ENCODE measurements around the gene SCGB1A1. TPM values are rescaled to one million over a fixed set of nuclear protein-coding genes. Genes with fewer than 3 reads are reported as not detected.

Gene SCGB1A1
- total and polyA plus RNA-seq, 4 donors: not detected

DNA sequence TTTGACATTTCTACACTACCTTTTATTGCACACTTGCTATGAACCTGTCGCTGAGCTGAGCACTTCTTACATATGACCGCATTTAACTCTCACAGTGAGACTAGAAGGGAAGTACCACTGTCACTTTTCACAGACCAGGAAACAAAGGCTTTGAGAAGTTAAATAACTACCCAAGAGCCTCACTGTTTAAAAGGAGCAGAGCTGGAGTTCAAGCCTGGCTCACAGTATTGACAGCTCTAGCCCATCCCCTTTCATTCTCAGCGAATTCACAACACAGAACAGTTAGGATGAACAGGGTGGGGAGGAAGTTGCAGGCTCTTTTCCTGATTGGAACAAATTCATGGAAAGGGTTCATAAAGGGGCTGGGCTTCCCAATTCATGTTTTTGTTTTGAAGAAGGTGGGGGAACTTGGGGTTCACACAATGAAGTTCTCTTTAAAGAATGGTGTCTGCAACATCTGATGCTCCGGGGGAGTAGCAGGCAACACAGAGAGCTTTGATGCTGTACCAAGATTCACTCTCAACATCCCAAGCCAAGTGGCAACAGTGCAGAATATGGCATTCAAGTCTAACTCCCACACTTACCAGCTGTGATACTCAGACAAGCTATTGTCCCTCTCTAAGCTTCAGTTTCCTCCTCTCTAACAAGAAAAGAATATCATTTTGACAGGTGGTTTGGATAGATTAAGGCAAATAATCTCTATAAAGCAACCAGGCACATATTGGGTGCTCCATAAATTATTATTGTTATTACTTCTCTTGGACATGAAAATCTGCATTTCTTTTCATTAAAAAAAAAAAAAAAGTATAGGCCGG lies 17.2 kb downstream of the SCGB1A1 start:
- no peak overlapping the region for H3K27ac ChIP-seq (ENCODE audit: low read depth in 1 of 2, low read length in 2 of 2)
- H3K27me3 ChIP-seq (ENCODE audit: control insufficient read depth in 4 of 4, insufficient read depth in 4 of 4, low read length in 3 of 4): no peaks in the 10 kb centered on the region
- 75% methylated on average over 5 of the region's 5 CpGs for WGBS
- no peak overlapping the region for H3K9ac ChIP-seq (ENCODE audit: low read depth in 1 of 2, low read length in 2 of 2)
- peaks cover 7 to 28% (median 21%) of the 10 kb centered on the region in 4 donors for H3K4me1 ChIP-seq (ENCODE audit: control insufficient read depth in 4 of 4, insufficient read depth in 4 of 4, low read length in 3 of 4)
- H3K36me3 ChIP-seq (ENCODE audit: control insufficient read depth in 4 of 4, insufficient read depth in 3 of 4, low read depth in 1 of 4, low read length in 3 of 4): no peaks in the 10 kb centered on the region
- H3K4me3 ChIP-seq (ENCODE audit: low read depth in 1 of 3, low read length in 3 of 3): no peak overlapping the region
- TF ChIP-seq FOXA1 (IDR thresholded peaks at IDR 0.05) (no peak), EGR1 (IDR thresholded peaks at IDR 0.05; ENCODE audit: low read depth in 2 of 2) (no peak), RAD21 (IDR thresholded peaks at IDR 0.05) (no peak), NR2F2 (IDR thresholded peaks at IDR 0.05) (no peak), GABPA (IDR thresholded peaks at IDR 0.05 in 1 of 2, conservative IDR thresholded peaks at IDR 0.05 in 1 of 2) (no peak), HNF4A (conservative IDR thresholded peaks at IDR 0.05) (no peak), ATF3 (IDR thresholded peaks at IDR 0.05) (no peak), SP1 (IDR thresholded peaks at IDR 0.05) (no peak), RXRA (IDR thresholded peaks at IDR 0.05) (no peak), FOXA2 (IDR thresholded peaks at IDR 0.05) (no peak)
- TF ChIP-seq, protein P1, sequence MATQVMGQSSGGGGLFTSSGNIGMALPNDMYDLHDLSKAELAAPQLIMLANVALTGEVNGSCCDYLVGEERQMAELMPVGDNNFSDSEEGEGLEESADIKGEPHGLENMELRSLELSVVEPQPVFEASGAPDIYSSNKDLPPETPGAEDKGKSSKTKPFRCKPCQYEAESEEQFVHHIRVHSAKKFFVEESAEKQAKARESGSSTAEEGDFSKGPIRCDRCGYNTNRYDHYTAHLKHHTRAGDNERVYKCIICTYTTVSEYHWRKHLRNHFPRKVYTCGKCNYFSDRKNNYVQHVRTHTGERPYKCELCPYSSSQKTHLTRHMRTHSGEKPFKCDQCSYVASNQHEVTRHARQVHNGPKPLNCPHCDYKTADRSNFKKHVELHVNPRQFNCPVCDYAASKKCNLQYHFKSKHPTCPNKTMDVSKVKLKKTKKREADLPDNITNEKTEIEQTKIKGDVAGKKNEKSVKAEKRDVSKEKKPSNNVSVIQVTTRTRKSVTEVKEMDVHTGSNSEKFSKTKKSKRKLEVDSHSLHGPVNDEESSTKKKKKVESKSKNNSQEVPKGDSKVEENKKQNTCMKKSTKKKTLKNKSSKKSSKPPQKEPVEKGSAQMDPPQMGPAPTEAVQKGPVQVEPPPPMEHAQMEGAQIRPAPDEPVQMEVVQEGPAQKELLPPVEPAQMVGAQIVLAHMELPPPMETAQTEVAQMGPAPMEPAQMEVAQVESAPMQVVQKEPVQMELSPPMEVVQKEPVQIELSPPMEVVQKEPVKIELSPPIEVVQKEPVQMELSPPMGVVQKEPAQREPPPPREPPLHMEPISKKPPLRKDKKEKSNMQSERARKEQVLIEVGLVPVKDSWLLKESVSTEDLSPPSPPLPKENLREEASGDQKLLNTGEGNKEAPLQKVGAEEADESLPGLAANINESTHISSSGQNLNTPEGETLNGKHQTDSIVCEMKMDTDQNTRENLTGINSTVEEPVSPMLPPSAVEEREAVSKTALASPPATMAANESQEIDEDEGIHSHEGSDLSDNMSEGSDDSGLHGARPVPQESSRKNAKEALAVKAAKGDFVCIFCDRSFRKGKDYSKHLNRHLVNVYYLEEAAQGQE (IDR thresholded peaks at IDR 0.05): no peak
- no peaks in the 10 kb centered on the region for H3K9me3 ChIP-seq (ENCODE audit: control insufficient read depth in 4 of 4, low read length in 3 of 4)
- no peak for DNase-seq (ENCODE audit: low spot score)

- H3K27me3 ChIP-seq (ENCODE audit: control insufficient read depth in 4 of 4, insufficient read depth in 4 of 4, low read length in 3 of 4): no peaks in the 10 kb centered on the region
- DNase-seq (ENCODE audit: low spot score): no peak
- H3K9ac ChIP-seq (ENCODE audit: low read depth in 1 of 2, low read length in 2 of 2): no peak overlapping the region
- TF ChIP-seq MAX (IDR thresholded peaks at IDR 0.05): no peak
- TF ChIP-seq FOXA1 (IDR thresholded peaks at IDR 0.05): no peak
- TF ChIP-seq NR2F2 (IDR thresholded peaks at IDR 0.05): no peak
- TF ChIP-seq JUND (IDR thresholded peaks at IDR 0.05): no peak
- TF ChIP-seq CTCF (IDR thresholded peaks at IDR 0.05; ENCODE audit: low read depth, low read length, missing input control): no peak
- TF ChIP-seq FOXA2 (IDR thresholded peaks at IDR 0.05): no peak
- no peak for TF ChIP-seq HNF4G (IDR thresholded peaks at IDR 0.05)
- TF ChIP-seq TAF1 (conservative IDR thresholded peaks at IDR 0.05): no peak
- TF ChIP-seq GABPA (IDR thresholded peaks at IDR 0.05 in 1 of 2, conservative IDR thresholded peaks at IDR 0.05 in 1 of 2): no peak
- no peak for TF ChIP-seq SP1 (IDR thresholded peaks at IDR 0.05)
- TF ChIP-seq, protein P2, sequence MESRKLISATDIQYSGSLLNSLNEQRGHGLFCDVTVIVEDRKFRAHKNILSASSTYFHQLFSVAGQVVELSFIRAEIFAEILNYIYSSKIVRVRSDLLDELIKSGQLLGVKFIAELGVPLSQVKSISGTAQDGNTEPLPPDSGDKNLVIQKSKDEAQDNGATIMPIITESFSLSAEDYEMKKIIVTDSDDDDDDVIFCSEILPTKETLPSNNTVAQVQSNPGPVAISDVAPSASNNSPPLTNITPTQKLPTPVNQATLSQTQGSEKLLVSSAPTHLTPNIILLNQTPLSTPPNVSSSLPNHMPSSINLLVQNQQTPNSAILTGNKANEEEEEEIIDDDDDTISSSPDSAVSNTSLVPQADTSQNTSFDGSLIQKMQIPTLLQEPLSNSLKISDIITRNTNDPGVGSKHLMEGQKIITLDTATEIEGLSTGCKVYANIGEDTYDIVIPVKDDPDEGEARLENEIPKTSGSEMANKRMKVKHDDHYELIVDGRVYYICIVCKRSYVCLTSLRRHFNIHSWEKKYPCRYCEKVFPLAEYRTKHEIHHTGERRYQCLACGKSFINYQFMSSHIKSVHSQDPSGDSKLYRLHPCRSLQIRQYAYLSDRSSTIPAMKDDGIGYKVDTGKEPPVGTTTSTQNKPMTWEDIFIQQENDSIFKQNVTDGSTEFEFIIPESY (IDR thresholded peaks at IDR 0.05): no peak
- no peak for TF ChIP-seq YY1 (IDR thresholded peaks at IDR 0.05)
- TF ChIP-seq, protein P1 (IDR thresholded peaks at IDR 0.05): no peak
- no peak for TF ChIP-seq ATF3 (IDR thresholded peaks at IDR 0.05)
- no peak for TF ChIP-seq HNF4A (conservative IDR thresholded peaks at IDR 0.05)
- TF ChIP-seq RXRA (IDR thresholded peaks at IDR 0.05): no peak
- TF ChIP-seq EGR1 (IDR thresholded peaks at IDR 0.05; ENCODE audit: low read depth in 2 of 2): no peak
- TF ChIP-seq RAD21 (IDR thresholded peaks at IDR 0.05): no peak
- H3K27ac ChIP-seq (ENCODE audit: low read depth in 1 of 2, low read length in 2 of 2): no peak overlapping the region
- no peak overlapping the region for H3K4me3 ChIP-seq (ENCODE audit: low read depth in 1 of 3, low read length in 3 of 3)
- peaks cover 0 to 20% (median 12%) of the 10 kb centered on the region in 4 donors for H3K4me1 ChIP-seq (ENCODE audit: control insufficient read depth in 4 of 4, insufficient read depth in 4 of 4, low read length in 3 of 4)
- H3K9me3 ChIP-seq (ENCODE audit: control insufficient read depth in 4 of 4, low read length in 3 of 4): no peaks in the 10 kb centered on the region
- 90% methylated on average over 1 of the region's 1 CpG for WGBS
- no peaks in the 10 kb centered on the region for H3K36me3 ChIP-seq (ENCODE audit: control insufficient read depth in 4 of 4, insufficient read depth in 3 of 4, low read depth in 1 of 4, low read length in 3 of 4)
Observed at GRCh38 chr11:62437616-62438015, 18.8 kb downstream of the SCGB1A1 start.

All from liver (tissue), 9 donors.